BE2C (cell line): ENCODE data around the gene DPYSL5.
A peak's percentile ranks its signal among the peaks of the same experiment; 100 is the strongest.

Source experiments
- DNase-seq: peaks from one replicate; pipeline ENCODE4 v3.0.0-alpha.2; 2020
- H3K27me3 ChIP-seq: fragments of 250-450 bp; sonication (Bioruptor Pico); 2 replicates; pipeline ENCODE4 v1.5.1; 2020; ENCODE audit warnings: mild to moderate bottlenecking
- H3K36me3 ChIP-seq: fragments of 250-450 bp; sonication (Bioruptor Pico); 2 replicates; pipeline ENCODE4 v1.5.1; 2020; ENCODE audit warnings: mild to moderate bottlenecking
- H3K4me1 ChIP-seq: fragments of 250-450 bp; sonication (Bioruptor Pico); 2 replicates; pipeline ENCODE4 v1.5.1; 2020
- H3K4me3 ChIP-seq: 2 replicates; pipeline ENCODE4 v1.5.1; 2011; ENCODE audit warnings: low read depth, low read length
- H3K9me3 ChIP-seq: fragments of 250-450 bp; sonication (Bioruptor Pico); 2 replicates; pipeline ENCODE4 v1.5.1; 2020
- TF ChIP-seq, protein P1 (sequence below): IDR thresholded peaks from 2 replicates; pipeline ENCODE4 v1.5.1; 2012; ENCODE audit warnings: mild to moderate bottlenecking, low read depth, low read length

Gene DPYSL5

DNA sequence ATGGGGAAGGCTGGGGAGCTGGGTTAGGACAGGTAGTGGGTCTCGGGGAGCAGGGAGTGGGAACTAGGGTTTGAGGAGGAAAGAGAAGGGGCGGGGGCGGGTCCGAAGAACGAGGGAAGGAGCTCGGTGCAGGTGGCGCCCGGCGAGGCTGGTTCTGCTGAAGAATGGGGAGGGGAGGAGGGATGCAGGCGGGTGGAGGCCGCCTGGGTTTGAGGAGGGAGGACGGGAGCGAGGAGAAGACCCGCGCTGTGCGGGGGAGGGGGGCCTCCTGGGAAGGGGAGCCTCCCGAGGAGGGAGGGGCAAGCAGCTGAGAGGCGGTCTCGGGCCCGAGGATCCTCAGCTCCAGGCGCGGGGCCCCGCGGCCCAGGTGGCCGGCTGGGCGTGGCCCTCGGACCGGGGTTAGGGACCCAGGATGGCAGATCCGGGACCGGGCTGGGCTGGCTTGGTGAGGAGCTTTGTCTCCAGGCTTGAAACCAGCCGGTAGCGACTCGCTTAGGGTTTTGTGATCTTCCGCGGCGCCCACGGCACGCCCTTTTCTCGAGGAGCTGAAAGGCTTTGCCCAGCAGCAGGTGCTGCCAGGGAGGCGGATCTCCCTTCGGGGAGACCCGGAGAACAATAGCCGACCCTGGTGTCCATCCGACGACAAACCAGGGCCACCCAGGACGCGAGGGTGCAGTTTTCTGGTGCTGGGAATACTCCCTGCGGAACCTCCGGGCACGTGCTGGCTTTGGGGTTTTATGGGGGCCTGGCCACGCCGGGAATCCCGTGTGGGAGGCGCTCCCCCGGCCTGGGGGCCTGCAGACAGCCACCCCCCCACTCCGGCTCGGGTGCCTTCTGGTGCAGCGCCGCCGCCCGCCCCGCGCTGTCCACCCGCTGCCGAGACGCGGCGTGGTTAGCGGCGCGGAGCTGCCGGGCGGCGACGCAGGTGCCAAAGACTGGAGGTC lies 1.4 kb downstream of the DPYSL5 start:
- TF ChIP-seq, protein P1, sequence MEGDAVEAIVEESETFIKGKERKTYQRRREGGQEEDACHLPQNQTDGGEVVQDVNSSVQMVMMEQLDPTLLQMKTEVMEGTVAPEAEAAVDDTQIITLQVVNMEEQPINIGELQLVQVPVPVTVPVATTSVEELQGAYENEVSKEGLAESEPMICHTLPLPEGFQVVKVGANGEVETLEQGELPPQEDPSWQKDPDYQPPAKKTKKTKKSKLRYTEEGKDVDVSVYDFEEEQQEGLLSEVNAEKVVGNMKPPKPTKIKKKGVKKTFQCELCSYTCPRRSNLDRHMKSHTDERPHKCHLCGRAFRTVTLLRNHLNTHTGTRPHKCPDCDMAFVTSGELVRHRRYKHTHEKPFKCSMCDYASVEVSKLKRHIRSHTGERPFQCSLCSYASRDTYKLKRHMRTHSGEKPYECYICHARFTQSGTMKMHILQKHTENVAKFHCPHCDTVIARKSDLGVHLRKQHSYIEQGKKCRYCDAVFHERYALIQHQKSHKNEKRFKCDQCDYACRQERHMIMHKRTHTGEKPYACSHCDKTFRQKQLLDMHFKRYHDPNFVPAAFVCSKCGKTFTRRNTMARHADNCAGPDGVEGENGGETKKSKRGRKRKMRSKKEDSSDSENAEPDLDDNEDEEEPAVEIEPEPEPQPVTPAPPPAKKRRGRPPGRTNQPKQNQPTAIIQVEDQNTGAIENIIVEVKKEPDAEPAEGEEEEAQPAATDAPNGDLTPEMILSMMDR: no peak
- Histone ChIP-seq H3K36me3 (no peaks in the 10 kb centered on the region), H3K4me1 (peaks cover 20% of the 10 kb centered on the region), H3K4me3 (peak overlapping the region; percentile 67), H3K9me3 (no peaks in the 10 kb centered on the region), H3K27me3 (peaks cover 13% of the 10 kb centered on the region)
- peak; percentile 40 for DNase-seq

DNA sequence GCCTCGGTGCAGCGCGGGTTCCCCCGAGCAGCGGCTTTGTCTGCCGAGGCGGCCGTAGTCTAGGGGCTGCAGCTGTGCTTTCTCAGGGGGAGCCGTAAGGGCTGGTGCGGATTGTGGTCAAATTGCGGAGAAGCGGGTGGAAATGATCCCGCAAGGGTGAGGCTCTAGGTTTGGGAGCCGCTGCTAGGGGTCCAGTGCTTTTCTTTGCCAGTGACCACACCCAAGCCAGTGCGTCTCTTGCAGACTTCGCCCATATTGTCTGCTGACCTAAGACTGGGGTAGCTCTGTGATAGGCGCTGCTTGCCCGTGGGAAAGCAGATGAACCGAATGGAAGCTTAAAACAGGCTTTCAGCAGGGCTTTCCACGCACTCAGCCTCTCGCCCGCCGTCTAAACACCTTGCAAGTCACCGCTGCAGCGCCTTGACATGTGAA lies 2.1 kb downstream of the DPYSL5 start:
- Histone ChIP-seq H3K4me1 (peaks cover 20% of the 10 kb centered on the region), H3K4me3 (peak overlapping the region; percentile 67), H3K27me3 (peaks cover 13% of the 10 kb centered on the region), H3K9me3 (no peaks in the 10 kb centered on the region), H3K36me3 (no peaks in the 10 kb centered on the region)
- TF ChIP-seq, protein P1: no peak
- no peak for DNase-seq

DNA sequence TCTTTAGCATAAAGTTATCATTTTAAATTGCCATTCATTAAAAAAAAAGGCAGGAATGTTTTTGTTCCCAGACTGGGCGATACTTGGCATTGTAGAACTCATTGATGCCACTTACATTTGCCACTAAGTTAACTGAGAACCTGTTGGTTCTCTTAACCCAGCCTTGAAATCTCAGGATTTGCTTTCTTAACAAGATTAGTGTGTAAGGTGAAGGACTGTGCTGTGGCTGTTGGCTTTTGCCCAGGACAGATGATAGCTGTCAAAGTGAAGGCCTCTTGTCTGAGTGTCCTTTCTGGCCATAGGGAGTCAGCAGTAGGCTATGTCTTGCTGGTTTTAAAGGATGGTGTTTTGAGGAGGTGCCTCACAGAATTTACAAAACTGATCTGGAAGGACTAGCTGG lies 2.6 kb downstream of the DPYSL5 start:
- no peaks in the 10 kb centered on the region for H3K36me3 ChIP-seq
- DNase-seq: no peak
- peaks cover 20% of the 10 kb centered on the region for H3K4me1 ChIP-seq
- H3K4me3 ChIP-seq: no peak overlapping the region
- no peaks in the 10 kb centered on the region for H3K9me3 ChIP-seq
- peaks cover 13% of the 10 kb centered on the region for H3K27me3 ChIP-seq
- TF ChIP-seq, protein P1: no peak

DNA sequence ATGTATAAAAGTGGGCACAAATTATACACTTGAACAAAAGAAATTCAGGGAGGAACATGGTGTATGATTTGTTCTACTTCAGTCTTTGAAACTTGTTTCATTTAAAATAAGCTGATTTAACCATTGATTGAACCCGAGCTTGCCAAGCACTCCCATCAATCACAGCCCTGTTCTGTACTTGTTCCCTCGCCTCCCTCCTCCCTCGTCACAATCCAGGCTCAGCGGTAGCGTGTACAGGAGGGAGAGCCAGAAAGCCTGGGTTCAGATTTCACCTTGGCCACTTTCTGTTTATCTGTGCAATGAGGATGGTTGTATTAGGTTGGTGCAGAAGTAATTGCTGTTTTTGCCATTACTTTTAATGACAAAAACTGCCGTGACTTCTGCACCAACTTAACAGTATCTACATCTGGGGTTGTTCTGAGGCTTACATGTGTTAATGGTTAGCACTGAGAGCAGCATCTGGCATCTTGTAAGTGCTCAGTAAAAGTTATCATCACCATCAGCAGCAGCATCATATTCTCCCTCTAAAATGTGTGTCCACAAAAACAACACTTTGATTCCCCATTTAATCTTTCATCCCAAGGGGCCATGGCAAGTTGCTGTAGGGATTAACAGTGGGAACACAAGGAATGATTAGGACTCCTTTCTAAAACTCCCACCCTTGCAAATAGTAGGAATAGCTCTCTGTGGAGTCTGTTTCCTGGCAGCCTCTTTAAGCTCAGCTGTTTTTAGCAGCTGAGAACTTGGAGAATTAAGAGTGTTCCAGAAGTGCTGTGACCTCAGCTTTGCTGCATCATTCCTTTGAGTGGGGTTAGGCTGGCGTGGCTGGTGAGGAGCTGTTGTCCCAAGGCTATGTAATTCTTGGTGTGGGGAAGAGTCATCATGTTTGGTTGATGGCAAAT lies 4.7 kb downstream of the DPYSL5 start:
- DNase-seq: peak; percentile 42
- TF ChIP-seq, protein P1: no peak
- Histone ChIP-seq H3K9me3 (no peaks in the 10 kb centered on the region), H3K4me3 (no peak overlapping the region), H3K27me3 (peaks cover 13% of the 10 kb centered on the region), H3K36me3 (no peaks in the 10 kb centered on the region), H3K4me1 (peaks cover 14% of the 10 kb centered on the region; the same call in 1 of the 2 replicates)

DNA sequence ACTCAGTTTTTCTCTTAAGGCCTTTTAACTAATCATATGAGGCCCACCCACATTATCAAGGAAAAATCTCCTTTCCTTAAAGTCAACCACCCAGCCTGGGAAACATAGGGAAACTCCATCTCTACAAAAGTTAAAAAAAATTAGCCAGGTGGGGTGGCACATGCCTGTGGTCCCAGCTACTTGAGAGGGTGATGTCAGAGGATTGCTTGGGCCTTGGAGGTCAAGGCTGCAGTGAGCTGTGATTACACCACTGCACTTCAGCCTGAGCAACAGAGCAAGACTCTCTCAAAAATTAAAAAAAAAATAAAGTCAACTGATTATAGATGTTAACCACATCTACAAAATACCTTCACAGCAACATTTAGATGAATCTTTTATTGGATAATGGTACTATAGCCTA lies 5.8 kb downstream of the DPYSL5 start:
- Histone ChIP-seq H3K36me3 (no peaks in the 10 kb centered on the region), H3K4me3 (no peak overlapping the region), H3K27me3 (peaks cover 13% of the 10 kb centered on the region), H3K9me3 (no peaks in the 10 kb centered on the region), H3K4me1 (peaks cover 14% of the 10 kb centered on the region; the same call in 1 of the 2 replicates)
- DNase-seq: no peak
- TF ChIP-seq, protein P1: no peak
